Measurements from ENCODE around the gene AP3S2. TPM values are rescaled to one million over a fixed set of nuclear protein-coding genes. Genes with fewer than 3 reads are reported as not detected.
"Not testable (repeated sequence)": the region's sequence is repeated elsewhere in the genome, so short reads cannot be mapped to it uniquely, and the experiment has no call there.

AP3S2 gene
- total RNA-seq (2021; fragmentation: NEBNext Ultra II Directional; extraction: Animal tissue kit (Norgen Biotek cat#: 25700)) = 10 to 100 TPM; 30.9 to 37.9 (median 33.4) TPM
- long read RNA-seq, full-length matches to known transcripts = 72 of 87 reads
- long read RNA-seq, partial matches to known transcripts = 2 of 87 reads
- long read RNA-seq, other reads (novel, unspliced or antisense) = 13 of 87 reads

- H3K27ac Mint-ChIP-seq = peak within 1 kb of the TSS; percentile 97
- peak within 1 kb of the TSS; percentile 99 for H3K4me3 Mint-ChIP-seq
- peak; percentile 94 for DNase-seq
- H3K36me3 Mint-ChIP-seq (ENCODE audit: low read depth) = peaks cover 4% of the 10 kb centered on the region; the same call in 1 of the 2 replicates
- no peaks in the 10 kb centered on the region; the same call in 1 of the 2 replicates for H3K27me3 Mint-ChIP-seq (ENCODE audit: insufficient read depth)
- H3K9me3 Mint-ChIP-seq = no peaks in the 10 kb centered on the region
- H3K4me1 Mint-ChIP-seq (ENCODE audit: low read depth) = peaks cover 35% of the 10 kb centered on the region
- TF ChIP-seq CTCF (IDR thresholded peaks at IDR 0.05) = no peak
Measured at GRCh38 chr15:89893696-89894447, at the start of gene AP3S2. AP3S2 (minus strand) TSS chr15:89893994; CDS start chr15:89893949, 45 bp downstream.

DNA sequence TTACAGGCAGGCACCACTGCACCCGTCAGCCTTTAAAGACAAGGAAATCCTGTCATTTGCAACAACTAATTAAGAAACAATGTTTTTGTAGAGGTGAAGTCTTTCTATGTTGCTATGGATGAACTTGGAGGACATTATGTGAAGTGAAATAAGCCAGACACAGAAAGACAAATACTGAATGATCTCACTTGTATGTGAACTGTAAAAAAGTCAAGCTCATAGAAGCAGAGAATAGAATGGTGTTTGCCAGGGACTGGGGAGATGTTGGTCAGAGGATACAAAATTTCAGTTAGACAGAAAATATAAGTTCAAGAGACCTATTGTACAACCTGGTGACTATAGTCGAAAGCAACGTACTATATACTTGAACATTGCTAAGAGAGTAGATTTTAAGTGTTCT lies 46.1 kb upstream of the AP3S2 start:
- DNase-seq = no peak
- no peaks in the 10 kb centered on the region for H3K9me3 Mint-ChIP-seq
- H3K4me1 Mint-ChIP-seq (ENCODE audit: low read depth) = no peaks in the 10 kb centered on the region
- no peak for TF ChIP-seq CTCF (IDR thresholded peaks at IDR 0.05)
- H3K4me3 Mint-ChIP-seq = no peak overlapping the region
- no peak overlapping the region for H3K27ac Mint-ChIP-seq
- H3K36me3 Mint-ChIP-seq (ENCODE audit: low read depth) = no peaks in the 10 kb centered on the region
- H3K27me3 Mint-ChIP-seq (ENCODE audit: insufficient read depth) = peaks cover 5% of the 10 kb centered on the region

DNA sequence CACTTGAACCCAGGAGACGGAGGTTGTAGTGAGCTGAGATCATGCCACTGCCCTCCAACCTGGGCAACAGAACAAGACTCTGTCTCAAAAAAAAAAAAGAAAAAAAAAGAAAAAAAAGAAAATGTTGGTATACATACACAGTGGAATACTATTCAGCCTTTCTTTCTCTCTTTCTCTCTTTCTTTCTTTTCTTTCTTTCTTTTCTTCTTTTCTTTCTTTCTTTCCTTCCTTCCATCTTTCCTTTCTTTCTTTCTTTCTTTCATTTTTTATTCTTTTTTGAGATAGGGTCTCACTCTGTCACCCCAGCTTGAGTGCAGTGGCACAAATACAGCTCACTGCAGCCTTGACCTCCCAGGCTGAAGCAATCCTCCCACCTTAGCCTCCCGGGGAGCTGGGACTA lies 45.6 kb upstream of the AP3S2 start:
- not testable (repeated sequence) for H3K27ac Mint-ChIP-seq; DNase-seq; H3K9me3 Mint-ChIP-seq; H3K4me1 Mint-ChIP-seq (ENCODE audit: low read depth); H3K36me3 Mint-ChIP-seq (ENCODE audit: low read depth); H3K4me3 Mint-ChIP-seq; H3K27me3 Mint-ChIP-seq (ENCODE audit: insufficient read depth)

- no peak for TF ChIP-seq CTCF (IDR thresholded peaks at IDR 0.05)
- no peaks in the 10 kb centered on the region for H3K36me3 Mint-ChIP-seq (ENCODE audit: low read depth)
- H3K4me1 Mint-ChIP-seq (ENCODE audit: low read depth) = no peaks in the 10 kb centered on the region
- H3K4me3 Mint-ChIP-seq = no peak overlapping the region
- DNase-seq = no peak
- no peaks in the 10 kb centered on the region for H3K9me3 Mint-ChIP-seq
- H3K27ac Mint-ChIP-seq = no peak overlapping the region
- peaks cover 3% of the 10 kb centered on the region for H3K27me3 Mint-ChIP-seq (ENCODE audit: insufficient read depth)
Measured at GRCh38 chr15:89937365-89938350, 43.9 kb upstream of the AP3S2 start.

- Mint-ChIP-seq H3K27me3 (ENCODE audit: insufficient read depth) (peaks cover 9% of the 10 kb centered on the region), H3K36me3 (ENCODE audit: low read depth) (no peaks in the 10 kb centered on the region), H3K4me3 (no peak overlapping the region), H3K4me1 (ENCODE audit: low read depth) (no peaks in the 10 kb centered on the region), H3K27ac (no peak overlapping the region), H3K9me3 (no peaks in the 10 kb centered on the region)
- no peak for TF ChIP-seq CTCF (IDR thresholded peaks at IDR 0.05)
- no peak for DNase-seq
Measured at GRCh38 chr15:89936786-89937265, 43.0 kb upstream of the AP3S2 start.

Measured in HFFc6 (cell line).